Urothelium cell line (cell line): ENCODE data around the gene MRPL18.
"Not testable (repeated sequence)": the region's sequence is repeated elsewhere in the genome, so short reads cannot be mapped to it uniquely, and the experiment has no call there.

Experiments used
- DNase-seq: peaks from one replicate; pipeline ENCODE4 v3.0.0; 2011; ENCODE audit warnings: low spot score, mixed read lengths
- FAIRE-seq: peaks from 2 replicates; lab custom pipeline; 2011; peaks lifted over from hg19 to GRCh38; lab: Jason Lieb, UNC

The MRPL18 gene

DNA sequence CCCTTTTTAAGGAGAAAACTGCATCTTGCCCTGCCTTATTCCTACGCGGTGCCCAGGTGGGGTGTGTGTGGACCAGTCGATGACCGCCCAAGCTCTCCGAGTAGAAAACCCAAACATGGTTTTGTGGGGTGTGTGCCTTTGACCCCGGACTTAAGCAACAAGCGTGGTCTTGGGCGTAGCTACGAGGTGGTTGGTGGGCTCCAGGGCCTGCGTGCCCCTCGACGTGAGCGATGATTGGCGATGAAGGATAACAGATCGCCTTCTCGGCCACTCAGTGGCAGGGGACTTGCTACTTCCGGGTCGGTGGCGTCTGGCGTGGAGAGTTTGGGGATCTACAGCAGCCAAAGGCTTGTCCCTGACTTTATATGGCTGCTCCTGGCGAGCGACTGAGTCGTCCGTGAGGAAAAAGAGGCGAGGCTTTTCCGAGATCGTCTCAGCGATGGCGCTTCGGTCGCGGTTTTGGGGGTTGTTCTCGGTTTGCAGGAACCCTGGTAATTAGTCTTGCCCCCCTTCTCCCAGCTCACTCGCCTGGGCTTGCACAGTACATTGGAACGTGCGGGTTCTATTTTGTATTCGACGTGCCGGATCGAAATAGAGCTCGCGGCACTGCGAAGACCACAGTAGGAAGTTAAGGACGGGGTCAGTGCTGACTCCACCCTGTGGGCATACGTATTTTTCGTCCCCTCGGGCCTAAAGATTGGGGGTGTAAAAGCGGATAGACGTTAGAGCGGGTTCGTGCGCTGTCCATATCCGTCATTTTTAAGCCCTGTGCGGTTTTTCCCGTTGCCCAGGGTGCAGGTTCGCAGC, at the start of gene MRPL18:
Gene MRPL18, plus strand, starts transcription at position 319 of the 807 bp plus-strand sequence. Its CDS starts 121 bp downstream, at position 440.
- peak; percentile 72 for FAIRE-seq
- peak; percentile 94 for DNase-seq

DNA sequence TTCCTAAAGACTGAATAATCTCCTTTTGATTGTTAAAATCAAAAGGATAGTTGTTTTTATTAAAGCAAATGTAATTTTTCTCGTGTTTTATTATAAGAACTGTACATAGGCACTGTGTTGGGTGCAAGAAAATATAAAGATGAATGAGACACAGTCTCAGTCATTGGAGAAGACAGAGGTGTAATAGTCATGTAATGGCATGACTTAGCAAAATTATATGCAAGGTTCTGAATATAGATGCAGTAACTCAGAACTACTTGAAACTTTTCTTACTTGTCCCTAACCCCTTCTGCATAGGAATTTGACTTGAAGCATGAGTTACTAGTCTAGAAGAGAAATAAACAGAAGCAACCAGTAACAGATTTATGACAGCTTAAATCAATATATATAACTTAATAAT, 48.1 kb upstream of the MRPL18 start:
- no peak for FAIRE-seq
- no peak for DNase-seq

DNA sequence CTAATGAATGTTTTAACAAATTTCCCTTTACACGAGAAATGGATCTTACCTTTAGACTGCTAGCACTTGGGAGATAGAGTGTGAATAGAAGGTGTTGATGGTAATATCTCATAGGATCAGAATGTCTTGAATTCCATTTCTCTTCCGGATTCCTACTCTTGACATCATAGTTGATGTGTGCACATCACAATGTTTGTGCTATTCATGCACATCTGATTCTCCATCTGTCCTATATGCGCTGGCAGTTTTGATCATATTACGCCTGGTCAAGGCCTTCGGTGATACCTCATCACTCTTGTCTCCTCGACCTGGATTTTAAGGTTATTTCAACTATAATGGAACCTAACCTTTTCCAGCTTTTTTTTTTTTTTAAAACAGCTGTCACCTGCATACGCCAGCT, 45.2 kb upstream of the MRPL18 start:
- no peak for FAIRE-seq
- no peak for DNase-seq

DNA sequence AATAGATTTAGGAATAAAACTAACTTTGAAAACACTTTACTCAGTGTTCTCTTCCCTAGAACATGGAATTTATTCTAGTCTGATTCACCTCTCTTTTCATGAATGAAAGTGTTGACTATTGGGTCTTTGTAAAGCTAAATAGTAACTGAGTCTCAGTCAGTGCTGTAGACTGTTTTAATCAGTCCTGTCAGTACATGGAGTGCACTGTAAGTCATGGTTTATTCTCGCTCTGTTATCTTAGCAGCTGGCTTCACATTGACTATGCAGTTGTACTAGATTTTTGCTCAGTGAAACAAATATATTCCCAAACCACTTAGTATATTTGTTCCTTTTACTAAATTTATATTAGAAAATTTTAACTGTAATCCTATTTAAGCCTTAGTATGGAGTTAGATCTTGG, 43.5 kb upstream of the MRPL18 start:
- FAIRE-seq (no peak), DNase-seq (no peak)

DNA sequence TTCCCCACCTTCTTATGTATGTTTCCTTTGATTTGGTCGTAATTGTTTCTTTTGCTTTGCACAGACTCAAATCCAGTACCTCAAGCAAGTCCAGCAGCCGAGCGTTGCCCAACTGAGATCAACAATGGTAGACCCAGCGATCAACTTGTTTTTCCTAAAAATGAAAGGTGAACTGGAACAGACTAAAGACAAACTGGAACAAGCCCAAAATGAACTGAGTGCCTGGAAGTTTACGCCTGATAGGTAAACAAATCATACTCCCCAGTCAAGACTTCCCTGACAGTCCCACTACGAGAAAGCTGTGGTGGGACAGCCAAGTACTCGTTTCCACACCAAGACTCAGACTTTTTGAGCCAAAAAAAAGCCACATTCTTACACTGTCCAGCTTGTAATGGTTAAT, 42.1 kb upstream of the MRPL18 start:
- not testable (repeated sequence) for FAIRE-seq, DNase-seq

DNA sequence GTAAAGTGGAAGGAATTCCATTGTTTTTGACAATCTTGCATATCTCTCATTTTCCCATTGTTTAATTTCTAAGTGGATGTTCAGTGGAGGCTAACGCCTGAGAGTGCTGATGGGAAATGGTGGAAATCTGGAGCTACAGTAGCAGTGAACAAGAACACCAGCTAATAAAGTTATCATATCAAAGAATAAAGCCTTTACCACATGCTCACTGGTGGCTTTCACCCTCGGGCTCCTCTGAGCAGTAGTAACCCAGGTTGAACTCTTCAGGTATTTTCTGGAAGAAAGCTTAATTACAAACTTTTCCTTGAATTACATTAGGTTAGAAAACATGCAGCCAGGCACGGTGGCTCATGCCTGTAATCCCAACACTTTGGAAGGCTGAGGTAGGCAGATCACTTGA, 38.8 kb upstream of the MRPL18 start:
- DNase-seq (no peak), FAIRE-seq (no peak)

DNA sequence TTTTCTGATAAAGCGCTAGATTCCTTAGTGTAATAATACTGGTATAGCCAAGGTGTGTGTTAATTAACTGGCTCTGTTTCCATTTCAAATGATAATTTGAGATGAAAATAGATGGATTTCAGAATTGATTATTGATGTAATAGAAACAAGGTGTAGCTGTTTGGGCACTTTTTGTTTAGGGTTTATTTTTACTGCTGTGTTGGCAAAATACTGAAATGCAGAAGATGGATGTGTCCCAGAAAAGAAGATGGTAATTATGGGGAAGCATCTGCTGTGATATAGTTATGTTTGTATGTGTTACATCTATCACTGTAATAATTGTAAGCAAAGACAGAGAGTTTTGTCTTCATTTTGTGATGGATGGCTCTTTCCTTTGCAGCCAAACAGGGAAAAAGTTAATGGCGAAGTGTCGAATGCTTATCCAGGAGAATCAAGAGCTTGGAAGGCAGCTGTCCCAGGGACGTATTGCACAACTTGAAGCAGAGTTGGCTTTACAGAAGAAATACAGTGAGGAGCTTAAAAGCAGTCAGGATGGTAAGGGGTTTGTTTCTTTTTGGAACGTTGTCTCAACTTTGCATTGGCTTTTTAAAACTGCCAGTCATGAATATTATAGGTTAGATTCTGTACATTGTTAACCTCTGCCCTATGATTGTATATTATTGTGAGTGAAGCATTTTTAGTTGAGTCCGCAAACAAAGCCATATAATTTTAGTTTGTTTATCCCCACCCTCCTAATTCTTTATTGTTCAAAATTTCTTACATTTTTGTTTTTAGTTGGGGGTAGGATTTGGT, 37.0 kb upstream of the MRPL18 start:
- DNase-seq (no peak), FAIRE-seq (no peak)

DNA sequence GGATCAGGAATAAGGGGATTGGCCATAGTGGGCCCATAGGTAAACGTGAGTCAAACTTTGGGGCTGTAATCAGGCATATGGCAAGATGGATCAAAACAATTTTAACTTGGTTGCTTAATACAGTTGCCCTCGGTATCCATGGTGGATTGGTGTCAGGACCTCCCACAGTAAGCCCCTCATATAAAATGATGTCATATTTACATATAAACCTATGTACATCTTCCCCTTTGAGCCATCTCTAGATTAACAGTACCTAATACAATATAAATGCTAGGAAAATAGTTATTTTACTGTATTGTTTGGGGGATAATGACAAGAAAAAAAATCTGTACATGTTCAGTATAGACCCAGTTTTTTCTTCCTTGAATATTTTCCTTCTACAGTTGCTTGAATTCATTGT, 35.9 kb upstream of the MRPL18 start:
- no peak for DNase-seq
- no peak for FAIRE-seq

DNA sequence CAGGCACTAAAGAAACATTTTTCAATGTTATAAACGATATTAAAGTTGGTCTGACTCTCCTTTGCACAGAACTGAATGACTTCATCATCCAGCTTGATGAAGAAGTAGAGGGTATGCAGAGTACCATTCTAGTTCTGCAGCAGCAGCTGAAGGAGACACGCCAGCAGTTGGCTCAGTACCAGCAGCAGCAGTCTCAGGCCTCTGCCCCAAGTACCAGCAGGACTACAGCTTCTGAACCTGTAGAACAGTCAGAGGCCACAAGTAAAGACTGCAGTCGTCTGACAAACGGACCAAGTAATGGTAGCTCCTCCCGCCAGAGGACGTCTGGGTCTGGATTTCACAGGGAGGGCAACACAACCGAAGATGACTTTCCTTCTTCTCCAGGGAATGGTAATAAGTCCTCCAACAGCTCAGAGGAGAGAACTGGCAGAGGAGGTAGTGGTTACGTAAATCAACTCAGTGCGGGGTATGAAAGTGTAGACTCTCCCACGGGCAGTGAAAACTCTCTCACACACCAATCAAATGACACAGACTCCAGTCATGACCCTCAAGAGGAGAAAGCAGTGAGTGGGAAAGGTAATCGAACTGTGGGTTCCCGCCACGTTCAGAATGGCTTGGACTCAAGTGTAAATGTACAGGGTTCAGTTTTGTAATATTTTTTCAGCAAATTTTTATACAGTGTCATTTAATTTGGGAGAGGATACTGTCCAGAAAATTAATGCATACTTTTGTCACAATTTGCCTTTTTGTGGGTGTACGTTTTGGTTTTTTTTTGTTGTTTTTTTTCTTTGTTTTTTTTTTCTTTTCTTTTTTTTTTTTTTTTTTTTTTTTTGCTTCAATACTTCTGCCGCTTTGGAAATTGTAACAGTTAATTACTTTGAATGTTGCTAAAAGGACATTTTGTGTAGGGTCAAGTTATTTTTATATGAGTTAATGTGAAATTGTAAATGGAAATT, 35.0 kb upstream of the MRPL18 start:
- DNase-seq (no peak), FAIRE-seq (no peak)

DNA sequence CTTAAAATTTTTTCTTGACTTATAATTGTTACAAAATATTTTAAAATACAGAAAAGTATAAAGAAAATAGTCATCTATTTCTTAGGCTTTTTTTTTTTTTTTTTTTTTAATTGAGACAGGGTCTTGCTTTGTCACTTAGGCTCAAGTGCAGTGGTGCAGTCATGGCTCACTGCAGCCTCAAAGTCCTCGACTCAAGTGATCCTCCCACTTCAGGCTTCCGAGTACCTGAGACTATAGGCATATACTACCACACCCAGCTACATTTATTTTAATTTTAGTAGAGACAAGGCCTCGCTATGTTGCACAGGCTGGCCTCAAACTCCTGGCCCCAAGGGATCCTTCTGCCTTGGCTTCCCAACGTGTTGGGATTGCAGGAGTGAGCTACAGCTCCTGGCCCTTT, 33.8 kb upstream of the MRPL18 start:
- no peak for DNase-seq
- no peak for FAIRE-seq

DNA sequence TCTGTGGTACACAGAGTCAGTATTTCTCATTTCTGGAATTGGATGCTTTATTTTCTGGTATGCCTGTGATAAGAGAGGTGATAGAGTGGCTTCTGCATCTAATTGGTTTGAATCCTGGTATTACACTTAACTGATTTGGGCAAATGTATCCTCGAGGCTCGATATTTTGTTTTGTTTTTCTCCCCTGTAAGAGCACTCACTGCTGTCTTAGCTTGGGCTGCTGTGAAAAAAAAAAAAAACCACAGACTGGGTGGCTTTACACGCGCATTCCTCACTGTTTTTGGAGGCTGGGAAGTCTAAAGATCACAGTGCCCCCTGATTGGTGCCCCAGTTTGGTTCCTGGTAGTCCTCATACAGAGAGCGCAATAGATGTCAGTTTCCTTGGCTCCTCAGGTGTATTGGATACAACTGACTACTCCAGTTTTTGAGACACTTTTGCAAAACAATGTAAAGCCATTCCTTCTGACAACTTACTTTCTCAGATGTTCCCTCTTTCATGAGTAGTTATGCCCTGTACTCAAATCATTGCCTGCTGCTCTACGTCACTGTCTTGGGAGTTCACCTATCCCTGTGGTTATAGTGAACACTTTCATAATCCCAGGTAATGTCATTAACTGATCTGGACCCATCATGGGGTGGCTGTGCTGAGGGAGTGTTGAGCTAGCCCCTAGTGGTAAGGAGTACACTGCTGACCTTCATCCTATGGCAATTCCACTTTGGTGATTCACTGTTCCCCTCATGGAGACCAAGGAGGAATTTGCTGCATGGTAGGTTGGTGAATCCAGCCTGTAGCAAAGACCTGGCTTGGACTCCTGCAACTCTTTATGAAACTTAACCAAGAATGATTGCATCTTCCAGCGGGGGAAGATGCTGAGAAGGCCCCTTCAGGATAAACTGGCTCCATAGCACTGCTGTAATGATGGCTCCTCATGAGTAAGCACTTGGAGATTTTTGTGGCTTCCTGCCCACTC, 32.0 kb upstream of the MRPL18 start:
- FAIRE-seq, result no peak
- peak; percentile 27 for DNase-seq

DNA sequence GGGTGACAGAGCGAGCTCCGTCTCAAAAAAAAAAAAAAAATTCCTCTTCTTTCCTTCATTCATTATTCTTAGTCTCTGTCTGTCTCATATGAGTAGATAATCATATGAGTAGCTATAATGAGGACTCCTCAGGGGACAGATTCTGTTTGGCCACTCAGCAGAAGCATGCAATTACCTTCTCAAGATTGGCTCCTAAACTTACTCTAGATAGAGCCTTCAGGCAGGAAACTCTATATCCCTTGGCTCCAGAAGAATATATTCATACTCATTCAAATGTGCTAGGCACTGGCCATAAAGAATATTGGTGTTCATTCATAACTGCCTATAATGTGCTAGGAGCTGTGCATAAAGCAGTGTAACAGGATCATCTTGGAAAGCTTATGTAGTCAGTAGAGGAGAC, 30.6 kb upstream of the MRPL18 start:
- FAIRE-seq (no peak), DNase-seq (no peak)

DNA sequence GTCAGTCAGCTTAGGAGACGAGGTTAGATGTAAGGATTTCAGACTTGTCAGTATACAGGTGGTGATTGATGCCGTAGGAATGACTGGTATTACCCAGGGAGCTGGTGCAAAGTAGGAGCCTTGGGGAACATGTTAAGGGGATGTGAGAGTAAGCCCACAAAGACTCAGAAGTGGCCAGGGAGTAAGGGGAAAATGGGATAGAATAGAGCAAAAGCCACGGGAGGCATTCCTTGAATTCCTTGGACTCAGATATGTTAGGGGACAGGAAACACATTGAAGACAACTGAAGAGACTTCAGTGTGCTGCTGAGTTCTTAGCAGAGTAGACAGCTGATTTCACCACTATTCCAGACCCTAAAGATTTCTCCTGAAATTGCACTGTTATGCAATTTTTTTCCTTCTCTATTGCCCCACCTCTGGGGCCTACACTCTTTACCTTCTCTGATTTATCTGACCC, 29.6 kb upstream of the MRPL18 start:
- FAIRE-seq (no peak), DNase-seq (peak; percentile 16)

DNA sequence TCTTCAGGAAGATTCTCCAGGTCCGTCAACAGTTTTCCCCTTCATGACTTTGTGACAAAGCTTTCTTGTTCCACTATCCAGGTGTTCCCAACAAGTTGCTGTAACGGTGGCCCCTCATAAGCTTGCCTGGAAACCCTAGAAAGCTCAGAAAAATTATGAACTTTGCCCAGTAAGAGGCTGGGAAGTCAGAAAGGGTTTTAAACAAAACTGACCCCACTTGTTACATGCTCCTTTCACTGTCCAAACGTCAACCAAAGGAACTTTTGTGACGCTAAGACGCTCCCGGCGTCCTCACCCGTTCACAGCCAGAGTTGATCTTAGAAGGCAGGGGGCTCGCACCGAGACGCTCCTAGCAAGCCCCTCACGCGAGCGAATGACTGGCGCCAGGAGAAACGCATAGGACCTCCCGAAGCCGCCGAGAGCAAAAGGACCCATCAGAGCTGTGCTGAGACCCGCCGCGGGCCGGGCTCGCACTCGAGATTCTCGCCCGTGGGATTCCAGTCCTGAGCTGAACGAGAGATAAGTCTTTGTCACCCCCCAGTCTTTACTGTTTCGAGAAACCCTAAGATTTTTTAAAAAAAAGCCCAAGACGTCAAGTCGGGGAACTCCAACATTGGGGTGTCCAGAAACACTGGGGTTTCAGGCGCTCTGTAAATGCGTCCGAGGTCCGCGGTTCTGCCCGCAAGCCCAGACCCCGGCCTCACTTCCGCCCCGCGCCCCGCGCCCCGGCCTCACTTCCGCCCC, 29.0 kb upstream of the MRPL18 start:
- DNase-seq (no peak), FAIRE-seq (no peak)

DNA sequence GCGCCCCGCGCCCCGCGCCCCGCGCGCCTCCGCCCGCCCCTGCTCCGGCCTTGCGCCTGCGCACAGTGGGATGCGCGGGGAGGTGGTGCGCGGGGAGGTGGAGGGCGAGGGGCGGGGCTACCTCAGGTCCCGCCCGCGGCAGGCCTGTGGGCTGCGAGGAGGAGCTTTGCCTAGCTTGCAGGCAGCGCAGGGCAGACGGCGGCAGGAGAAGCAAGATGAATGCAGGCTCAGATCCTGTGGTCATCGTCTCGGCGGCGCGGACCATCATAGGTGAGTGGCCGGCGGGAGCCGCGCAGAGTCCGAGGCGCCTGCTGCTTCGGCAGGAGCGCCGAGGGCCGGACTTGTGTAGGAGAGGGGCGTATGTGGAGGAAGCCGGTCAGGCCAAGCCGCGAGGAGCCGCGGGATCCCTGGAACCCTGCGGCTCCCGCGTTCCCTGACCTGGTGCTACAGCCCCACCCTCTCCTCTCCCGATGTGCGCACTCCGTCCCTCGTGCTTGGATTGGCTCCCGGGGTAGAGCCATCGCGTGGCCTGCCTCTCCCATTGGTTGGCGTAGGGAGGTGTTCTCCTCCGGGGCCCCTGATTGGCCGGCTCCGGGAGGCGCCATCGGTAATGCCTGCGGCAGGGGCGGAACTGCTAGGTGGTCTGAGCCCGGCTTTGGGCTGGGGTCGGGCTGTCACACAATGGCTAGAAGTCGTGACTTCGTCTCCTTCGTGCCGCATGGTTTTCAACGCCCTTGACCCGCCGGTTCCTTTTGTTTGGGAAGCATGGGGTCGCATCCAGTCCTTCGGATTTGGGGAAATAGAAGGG, 28.2 kb upstream of the MRPL18 start, which contains the start of gene ACAT2:
Gene ACAT2, plus strand, starts transcription at position 173 of the 808 bp plus-strand sequence. Its CDS starts 43 bp downstream, at position 216.
- DNase-seq (peak; percentile 95), FAIRE-seq (peak; percentile 17)

DNA sequence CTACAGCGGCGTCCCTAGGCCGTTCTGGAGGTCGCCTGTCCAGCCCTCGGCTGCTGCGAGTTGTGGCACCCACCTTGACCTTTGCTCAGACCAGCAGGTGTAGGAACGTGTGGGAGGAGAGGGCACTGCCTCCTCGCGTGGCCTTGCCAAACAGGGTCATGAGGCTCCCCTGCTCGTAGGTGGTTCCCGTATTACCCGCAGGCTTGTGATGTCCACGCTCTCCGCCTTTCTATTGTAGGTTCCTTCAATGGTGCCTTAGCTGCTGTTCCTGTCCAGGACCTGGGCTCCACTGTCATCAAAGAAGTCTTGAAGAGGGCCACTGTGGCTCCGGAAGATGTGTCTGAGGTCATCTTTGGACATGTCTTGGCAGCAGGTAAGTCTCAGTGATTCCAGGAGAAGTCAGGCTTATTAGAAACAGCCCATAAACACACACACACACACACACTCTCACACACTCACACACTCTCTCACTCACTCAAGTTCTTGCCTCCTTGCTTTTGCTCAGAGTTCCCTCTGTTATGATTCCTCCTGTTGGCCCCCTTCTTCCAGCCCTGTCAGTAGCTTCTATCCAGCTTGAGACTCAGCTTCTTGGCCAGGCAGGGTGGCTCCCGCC, 27.5 kb upstream of the MRPL18 start:
- DNase-seq, result peak; percentile 5
- no peak for FAIRE-seq

DNA sequence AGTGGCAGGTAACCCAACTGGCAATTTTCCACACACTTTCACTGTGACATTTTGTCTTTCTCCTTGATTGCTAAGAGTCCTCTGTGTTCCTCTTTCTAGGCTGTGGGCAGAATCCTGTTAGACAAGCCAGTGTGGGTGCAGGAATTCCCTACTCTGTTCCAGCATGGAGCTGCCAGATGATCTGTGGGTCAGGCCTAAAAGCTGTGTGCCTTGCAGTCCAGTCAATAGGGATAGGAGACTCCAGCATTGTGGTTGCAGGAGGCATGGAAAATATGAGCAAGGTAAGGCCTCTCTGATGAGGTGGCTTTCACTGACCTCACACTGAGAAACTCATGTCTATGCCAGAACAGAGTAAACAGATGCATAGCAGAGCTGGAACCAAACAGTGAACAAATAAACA, 23.4 kb upstream of the MRPL18 start:
- no peak for FAIRE-seq
- no peak for DNase-seq

DNA sequence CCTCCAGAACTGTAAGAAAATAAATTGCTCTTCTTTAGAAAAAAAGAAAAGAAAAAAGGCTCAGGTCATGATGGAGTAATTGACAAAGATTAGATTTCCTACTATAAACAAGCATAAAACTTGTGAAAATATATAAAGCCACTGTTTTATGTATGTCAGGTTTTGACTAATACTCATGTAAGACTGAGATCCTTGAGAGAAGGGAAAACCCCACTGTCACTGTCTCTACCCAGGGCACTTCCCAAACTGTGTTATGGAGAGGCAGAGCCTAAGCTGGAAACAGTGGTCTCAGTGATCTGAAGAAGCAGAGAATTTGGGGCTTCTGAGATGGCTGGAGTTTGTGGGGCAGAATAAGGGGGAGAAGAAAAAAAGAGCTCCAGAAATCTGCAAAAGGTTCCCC, 20.8 kb upstream of the MRPL18 start:
- FAIRE-seq, result no peak

More for the DNA sequence above, 20.8 kb upstream of the MRPL18 start:
- DNase-seq, result no peak
